Common myeloid progenitor, CD34-positive (primary cell): Measurements from ENCODE around the gene SH3TC2.
A peak's percentile ranks its signal among the peaks of the same experiment; 100 is the strongest.

Source experiments
- CTCF ChIA-PET: fragments of 350-600 bp; sonication (Branson Sonifier 250); formaldehyde crosslinking; loops from one replicate; lab custom pipeline; 2021; ENCODE audit warnings: antibody characterized with exemption; lab: Charles Lee
- POLR2A ChIA-PET: fragments of 350-600 bp; sonication (Branson Sonifier 250); formaldehyde crosslinking; loops from one replicate; lab custom pipeline; 2021; ENCODE audit warnings: antibody characterized with exemption; lab: Charles Lee
- DNase-seq, 3 donors: peaks; one replicate each; pipeline versions ENCODE4 v3.0.0 to v3.0.0-alpha.2; 2013
- H3K27ac ChIP-seq, 2 experiments: 1 replicate in 1 of 2; 2 replicates in 1 of 2; pipeline ENCODE4 v1.7.0; 2013; ENCODE audit warnings: inconsistent platforms in 2 of 2, low read length in 2 of 2, mild to moderate bottlenecking in 2 of 2, low read depth in 1 of 2, moderate library complexity in 1 of 2; ENCODE audit not compliant: severe bottlenecking in 2 of 2, insufficient read depth in 1 of 2, poor library complexity in 1 of 2
- H3K27me3 ChIP-seq, 5 experiments: replicated peaks in 2 of 5; 1 replicate in 3 of 5; 2 replicates in 2 of 5; pipeline versions ENCODE4 v1.6.1 to v1.7.0; 2013; ENCODE audit warnings: low read length in 4 of 5, mild to moderate bottlenecking in 2 of 5, moderate library complexity in 2 of 5, inconsistent platforms in 1 of 5; ENCODE audit not compliant: insufficient read depth in 5 of 5, control insufficient read depth in 4 of 5
- H3K36me3 ChIP-seq, 4 experiments: 1 replicate in 2 of 4; 2 replicates in 2 of 4; pipeline versions ENCODE4 v1.6.1 to v1.7.0; 2013; ENCODE audit warnings: low read length in 3 of 4, control low read depth in 1 of 4, mild to moderate bottlenecking in 1 of 4; ENCODE audit not compliant: control insufficient read depth in 4 of 4, insufficient read depth in 4 of 4
- H3K4me1 ChIP-seq, 4 experiments: 1 replicate in 3 of 4; 2 replicates in 1 of 4; pipeline versions ENCODE4 v1.6.1 to v1.7.1; 2013; ENCODE audit warnings: low read length in 3 of 4, mild to moderate bottlenecking in 3 of 4, control low read depth in 1 of 4, inconsistent platforms in 1 of 4, moderate library complexity in 1 of 4; ENCODE audit not compliant: control insufficient read depth in 4 of 4, insufficient read depth in 4 of 4; ENCODE audit errors: control extremely low read depth in 1 of 4
- H3K4me3 ChIP-seq, 7 experiments: 1 replicate in 4 of 7; 2 replicates in 3 of 7; pipeline versions ENCODE4 v1.5.1 to v1.7.0; 2013; ENCODE audit warnings: mild to moderate bottlenecking in 7 of 7, low read length in 6 of 7, moderate library complexity in 6 of 7, inconsistent platforms in 2 of 7, low read depth in 2 of 7, control low read depth in 1 of 7; ENCODE audit not compliant: insufficient read depth in 4 of 7, control insufficient read depth in 1 of 7; ENCODE audit errors: extremely low read depth in 1 of 7
- H3K9me3 ChIP-seq, 5 experiments: 1 replicate in 4 of 5; 2 replicates in 1 of 5; pipeline versions ENCODE4 v1.6.1 to v1.7.1; 2013; ENCODE audit warnings: low read length in 4 of 5, mild to moderate bottlenecking in 2 of 5, inconsistent platforms in 1 of 5, low read depth in 1 of 5, moderate library complexity in 1 of 5; ENCODE audit not compliant: control insufficient read depth in 4 of 5, insufficient read depth in 2 of 5; ENCODE audit errors: control extremely low read depth in 1 of 5
- WGBS: methylation state at CpG from one replicate; pipeline ENCODE4 v1.1.5; 2013; ENCODE audit not compliant: insufficient coverage; 5-methylcytosine and 5-hydroxymethylcytosine counted together

Gene SH3TC2

DNA sequence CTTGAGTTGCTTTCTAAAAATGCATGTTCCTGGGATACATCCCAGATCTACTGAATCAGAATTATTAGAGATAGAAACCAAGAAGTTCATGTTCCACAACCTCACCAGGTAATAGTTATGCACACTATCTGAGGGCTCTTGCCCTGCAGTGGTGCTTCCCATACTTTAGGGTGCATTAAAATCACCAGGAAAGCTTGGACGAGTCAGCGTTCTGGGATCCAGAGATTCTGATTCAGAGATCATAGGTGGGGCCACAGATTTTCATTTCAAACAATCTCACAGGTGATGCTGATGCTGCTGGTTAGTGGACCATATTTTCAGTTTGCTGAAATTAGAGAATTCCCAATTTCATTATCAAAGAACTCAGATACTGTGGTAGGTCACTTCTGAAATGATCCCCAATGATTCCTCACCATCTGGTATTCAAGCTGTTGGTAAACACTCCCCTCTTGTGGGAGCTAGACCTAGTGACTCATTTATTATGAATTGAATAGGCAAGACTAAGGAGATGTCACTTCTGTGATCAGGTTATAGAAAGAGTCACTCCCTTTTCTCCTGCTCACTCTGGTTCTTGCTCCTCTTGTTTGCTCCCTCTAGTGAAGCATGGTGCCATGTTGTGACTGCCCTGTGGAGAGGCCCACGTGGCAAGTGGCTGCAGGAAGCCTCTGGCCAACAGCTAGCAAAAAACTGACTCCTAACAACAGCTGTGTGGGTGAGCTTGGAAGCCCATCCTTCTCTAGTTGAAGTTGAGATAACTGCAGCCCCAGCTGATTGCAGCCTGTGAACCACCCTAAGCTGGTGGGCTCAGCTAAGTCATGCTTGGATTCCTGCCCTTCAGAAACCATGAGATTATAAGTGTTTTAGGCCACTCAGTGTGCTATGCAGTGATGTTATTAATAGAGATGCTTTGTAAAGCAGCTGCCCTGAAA is 59.8 kb downstream of the SH3TC2 start:
- no peaks in the 10 kb centered on the region for H3K4me1 ChIP-seq
- H3K27me3 ChIP-seq, result no peaks in the 10 kb centered on the region
- ChIA-PET CTCF (interaction anchor here (0.8 to 9.0 kb wide), 10 partner anchors 8 to 550 kb away, joined by 3 to 96 read pairs (median 6); no protein-coding TSS in a partner anchor), POLR2A (no interaction called here)
- no peaks in the 10 kb centered on the region for H3K36me3 ChIP-seq
- no peak overlapping the region for H3K4me3 ChIP-seq
- no peaks in the 10 kb centered on the region for H3K9me3 ChIP-seq
- no peak overlapping the region for H3K27ac ChIP-seq
- DNase-seq, result peak in 1 of 3 donors; percentile 17
- 85% methylated on average over 3 of the region's 3 CpGs for WGBS

DNA sequence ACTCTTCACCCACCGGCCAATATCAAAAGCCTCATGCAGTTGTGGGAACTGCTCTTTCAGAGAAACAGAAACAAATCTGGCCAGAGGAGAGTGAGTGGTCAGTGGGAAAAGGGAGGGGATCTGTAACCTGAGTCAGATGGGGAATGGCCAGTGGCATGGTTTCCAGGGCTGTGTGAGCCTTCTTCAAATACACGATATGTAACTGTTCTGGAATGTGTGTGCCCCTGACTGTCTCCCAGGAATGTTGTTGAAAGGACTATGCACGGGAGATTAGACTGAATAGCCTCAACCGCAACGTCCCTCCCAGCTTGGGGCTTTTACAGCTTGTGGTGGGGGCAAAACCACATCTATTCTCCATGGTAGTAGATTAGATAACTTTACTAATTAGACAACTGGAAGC is 60.8 kb downstream of the SH3TC2 start:
- ChIA-PET POLR2A (no interaction called here), CTCF (interaction anchor here (1.4 to 9.0 kb wide), 7 partner anchors 9 to 269 kb away, joined by 3 to 96 read pairs (median 6); no protein-coding TSS in a partner anchor)
- DNase-seq, result peak in 2 of 3 donors; percentile 5 to 12
- no peaks in the 10 kb centered on the region for H3K9me3 ChIP-seq
- H3K27me3 ChIP-seq, result no peaks in the 10 kb centered on the region
- WGBS, result 100% methylated on average over 1 of the region's 5 CpGs
- no peak overlapping the region for H3K27ac ChIP-seq
- no peaks in the 10 kb centered on the region for H3K36me3 ChIP-seq
- no peaks in the 10 kb centered on the region for H3K4me1 ChIP-seq
- no peak overlapping the region for H3K4me3 ChIP-seq

DNA sequence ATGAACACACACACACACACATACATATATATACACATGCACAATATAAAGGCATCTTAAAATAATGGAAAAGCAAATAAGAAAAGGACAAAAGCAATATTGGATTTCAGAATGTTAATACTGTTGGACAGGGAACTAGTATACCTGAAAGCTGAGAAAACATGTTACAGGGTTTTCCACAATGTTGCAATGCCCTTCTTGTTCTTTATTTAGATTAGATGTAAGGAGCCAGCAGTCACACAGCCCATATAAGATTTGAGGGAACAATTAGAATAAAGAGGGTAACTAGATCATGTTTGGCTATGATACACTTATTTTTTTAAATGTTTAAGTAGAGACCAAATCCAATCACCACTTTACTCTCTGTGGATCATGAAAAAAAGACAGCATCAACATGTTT is 61.7 kb downstream of the SH3TC2 start:
- no peaks in the 10 kb centered on the region for H3K9me3 ChIP-seq
- CTCF ChIA-PET, result interaction anchor here (1.3 to 9.0 kb wide), 10 partner anchors 10 to 268 kb away, joined by 3 to 96 read pairs (median 6); no protein-coding TSS in a partner anchor
- H3K27me3 ChIP-seq, result no peaks in the 10 kb centered on the region
- no peak for DNase-seq
- H3K4me3 ChIP-seq, result no peak overlapping the region
- no peak overlapping the region for H3K27ac ChIP-seq
- no peaks in the 10 kb centered on the region for H3K36me3 ChIP-seq
- H3K4me1 ChIP-seq, result no peaks in the 10 kb centered on the region
- POLR2A ChIA-PET, result no interaction called here

DNA sequence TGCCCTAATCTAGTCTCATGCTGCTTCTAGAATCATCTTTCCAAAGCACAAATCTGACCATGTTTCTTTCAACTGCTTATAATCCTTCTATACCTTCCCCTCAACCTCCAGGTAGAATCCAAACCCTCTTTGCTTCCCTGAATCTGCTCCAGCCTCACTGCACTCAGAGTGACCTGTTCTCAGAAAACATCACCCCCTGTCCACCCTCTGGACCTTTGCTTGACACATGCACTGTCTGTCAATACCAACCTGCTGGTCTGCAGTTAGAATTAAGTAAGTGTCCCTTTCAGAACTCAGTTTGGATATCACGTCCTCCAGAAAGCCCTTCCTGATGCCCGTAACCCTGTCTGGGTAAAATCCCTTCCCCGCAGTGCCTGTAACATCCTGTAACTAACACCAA is 63.1 kb downstream of the SH3TC2 start:
- 95% methylated on average over 3 of the region's 3 CpGs for WGBS
- Histone ChIP-seq H3K9me3 (no peaks in the 10 kb centered on the region), H3K27ac (no peak overlapping the region), H3K4me3 (no peak overlapping the region), H3K36me3 (no peaks in the 10 kb centered on the region), H3K27me3 (no peaks in the 10 kb centered on the region), H3K4me1 (no peaks in the 10 kb centered on the region)
- CTCF ChIA-PET, result interaction anchor here (1.3 to 9.0 kb wide), 7 partner anchors 11 to 267 kb away, joined by 3 to 96 read pairs (median 15); no protein-coding TSS in a partner anchor
- no peak for DNase-seq
- POLR2A ChIA-PET, result no interaction called here

DNA sequence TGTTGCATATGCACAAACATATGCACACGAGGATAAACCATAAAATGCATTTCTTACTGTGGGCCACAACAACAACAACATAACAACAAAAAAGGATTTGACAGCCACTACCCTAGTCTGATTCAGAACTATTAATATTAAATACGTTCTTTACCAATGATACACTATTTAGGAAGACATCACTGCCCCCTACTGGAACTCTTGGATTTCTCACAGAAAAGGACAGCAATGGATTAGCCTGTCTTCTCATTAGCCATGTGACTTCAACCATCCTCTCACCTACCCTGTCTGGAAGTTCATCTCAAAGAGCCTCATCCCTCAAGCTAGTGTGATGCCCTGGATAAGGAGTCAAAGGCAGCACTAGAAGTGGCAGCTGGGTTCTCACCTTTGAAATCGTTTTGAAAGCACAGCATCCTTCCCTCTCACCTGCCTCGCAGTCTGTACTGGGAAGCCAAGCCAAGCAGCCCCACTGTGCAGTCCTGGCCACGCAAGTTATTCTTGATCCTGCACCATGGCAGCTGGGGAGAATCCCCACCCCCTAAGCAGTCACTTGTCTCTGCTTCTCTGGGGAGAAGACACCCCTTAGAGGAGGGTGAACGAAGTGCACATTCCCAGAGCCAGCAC is 64.6 kb downstream of the SH3TC2 start:
- no peak overlapping the region for H3K27ac ChIP-seq
- no peaks in the 10 kb centered on the region for H3K36me3 ChIP-seq
- ChIA-PET POLR2A (no interaction called here), CTCF (interaction anchor here (0.6 to 9.0 kb wide), 17 partner anchors 9 to 265 kb away, joined by 3 to 96 read pairs (median 6); no protein-coding TSS in a partner anchor)
- H3K4me1 ChIP-seq, result no peaks in the 10 kb centered on the region
- no peaks in the 10 kb centered on the region for H3K27me3 ChIP-seq
- DNase-seq, result peak; percentile 59 to 74 (median 70)
- no peak overlapping the region for H3K4me3 ChIP-seq
- H3K9me3 ChIP-seq, result no peaks in the 10 kb centered on the region
- WGBS, result 10% methylated on average over 3 of the region's 6 CpGs

DNA sequence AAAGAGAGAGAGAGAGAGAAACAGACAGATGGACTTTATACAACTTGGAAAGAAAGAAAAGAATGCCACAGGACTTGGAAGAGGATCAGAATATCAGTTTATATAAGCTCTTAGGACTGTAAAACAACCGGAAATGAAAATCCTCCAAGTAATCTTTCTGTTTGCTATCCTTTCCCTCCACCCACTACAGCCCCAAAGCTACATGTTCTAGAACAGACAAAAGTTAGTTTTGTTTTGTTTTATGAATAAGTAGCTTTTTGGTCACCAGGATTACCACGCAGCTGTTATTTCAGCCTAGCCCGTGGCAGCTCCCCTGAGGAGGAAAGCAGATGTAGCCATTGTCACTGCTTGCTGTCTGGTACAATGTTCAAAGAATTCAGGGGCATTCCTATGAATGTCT is 66.6 kb downstream of the SH3TC2 start:
- no peaks in the 10 kb centered on the region for H3K36me3 ChIP-seq
- H3K4me3 ChIP-seq, result no peak overlapping the region
- no peak overlapping the region for H3K27ac ChIP-seq
- CTCF ChIA-PET, result interaction anchor here (0.7 to 9.0 kb wide), 13 partner anchors 9 to 263 kb away, joined by 3 to 96 read pairs (median 4); no protein-coding TSS in a partner anchor
- no peaks in the 10 kb centered on the region for H3K4me1 ChIP-seq
- 100% methylated on average over 1 of the region's 3 CpGs for WGBS
- no peaks in the 10 kb centered on the region for H3K9me3 ChIP-seq
- POLR2A ChIA-PET, result no interaction called here
- no peak for DNase-seq
- no peaks in the 10 kb centered on the region for H3K27me3 ChIP-seq
